GM13976 (cell line): Measurements from ENCODE around the gene DEDD2.

Experiments
- DNase-seq: peaks from one replicate; pipeline ENCODE4 v3.0.0; 2012; ENCODE audit warnings: low spot score
- in situ Hi-C: fragments of 300-500 bp; cut with MboI; formaldehyde crosslinking; loops from one replicate; pipeline ENCODE4 v1.12.0; 2022; ENCODE audit warnings: low sequenced_read_pairs, mixed read lengths, inconsistent platforms; ENCODE audit not compliant: unreplicated experiment
- TF ChIP-seq, protein P1 (sequence below): IDR thresholded peaks from 2 replicates; pipeline ENCODE4 v1.5.1; 2012; ENCODE audit warnings: borderline replicate concordance, mild to moderate bottlenecking; ENCODE audit not compliant: insufficient read depth; ENCODE audit errors: extremely low read depth, missing control alignments, control extremely low read depth

Gene DEDD2

DNA sequence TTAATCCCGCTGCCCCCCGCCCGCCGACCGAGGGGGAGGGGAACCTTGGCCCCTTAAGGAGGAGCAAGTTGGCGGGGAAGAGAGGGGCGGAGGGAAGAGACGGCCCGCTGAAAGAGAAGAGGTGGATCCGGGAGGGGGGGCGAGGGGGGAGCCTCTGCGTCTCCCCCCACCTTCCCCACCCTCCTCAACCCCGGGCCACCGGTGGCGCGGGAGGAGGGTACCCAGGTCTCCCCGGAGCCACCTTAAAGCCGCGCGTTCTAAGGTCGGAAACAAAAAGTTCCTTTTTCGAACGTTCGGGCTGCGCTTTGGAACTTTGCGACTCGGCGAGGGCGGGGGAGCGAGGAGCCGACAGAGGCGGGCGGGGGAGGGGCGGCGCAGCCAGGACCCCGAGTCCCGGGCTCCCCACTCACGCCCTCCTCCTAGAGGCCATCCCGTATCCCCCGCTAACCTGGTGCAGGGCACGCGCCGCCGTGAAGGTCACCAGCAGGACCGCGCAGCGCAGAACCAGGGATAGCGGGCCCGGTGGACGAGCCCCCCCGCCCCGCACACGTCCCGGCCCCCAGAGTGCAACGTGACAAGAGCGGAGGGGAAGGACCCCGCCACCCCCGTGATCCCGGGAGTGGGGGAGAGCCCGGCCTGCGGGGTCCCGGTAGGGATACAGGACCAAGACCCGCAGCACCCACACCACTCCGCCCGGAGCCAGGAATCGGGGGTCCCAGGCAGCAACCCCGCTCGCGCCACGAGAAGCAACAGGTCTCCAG is 36.8 kb upstream of the DEDD2 start:
- TF ChIP-seq, protein P1, sequence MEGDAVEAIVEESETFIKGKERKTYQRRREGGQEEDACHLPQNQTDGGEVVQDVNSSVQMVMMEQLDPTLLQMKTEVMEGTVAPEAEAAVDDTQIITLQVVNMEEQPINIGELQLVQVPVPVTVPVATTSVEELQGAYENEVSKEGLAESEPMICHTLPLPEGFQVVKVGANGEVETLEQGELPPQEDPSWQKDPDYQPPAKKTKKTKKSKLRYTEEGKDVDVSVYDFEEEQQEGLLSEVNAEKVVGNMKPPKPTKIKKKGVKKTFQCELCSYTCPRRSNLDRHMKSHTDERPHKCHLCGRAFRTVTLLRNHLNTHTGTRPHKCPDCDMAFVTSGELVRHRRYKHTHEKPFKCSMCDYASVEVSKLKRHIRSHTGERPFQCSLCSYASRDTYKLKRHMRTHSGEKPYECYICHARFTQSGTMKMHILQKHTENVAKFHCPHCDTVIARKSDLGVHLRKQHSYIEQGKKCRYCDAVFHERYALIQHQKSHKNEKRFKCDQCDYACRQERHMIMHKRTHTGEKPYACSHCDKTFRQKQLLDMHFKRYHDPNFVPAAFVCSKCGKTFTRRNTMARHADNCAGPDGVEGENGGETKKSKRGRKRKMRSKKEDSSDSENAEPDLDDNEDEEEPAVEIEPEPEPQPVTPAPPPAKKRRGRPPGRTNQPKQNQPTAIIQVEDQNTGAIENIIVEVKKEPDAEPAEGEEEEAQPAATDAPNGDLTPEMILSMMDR = no peak
- peak; percentile 68 for DNase-seq
- in situ Hi-C loops = no loop called here

GRCh38 chr19:42253245-42254088 is 36.0 kb upstream of the DEDD2 start:
- in situ Hi-C loops = no loop called here
- TF ChIP-seq, protein P1 = no peak
- DNase-seq = peak; percentile 77

DNA sequence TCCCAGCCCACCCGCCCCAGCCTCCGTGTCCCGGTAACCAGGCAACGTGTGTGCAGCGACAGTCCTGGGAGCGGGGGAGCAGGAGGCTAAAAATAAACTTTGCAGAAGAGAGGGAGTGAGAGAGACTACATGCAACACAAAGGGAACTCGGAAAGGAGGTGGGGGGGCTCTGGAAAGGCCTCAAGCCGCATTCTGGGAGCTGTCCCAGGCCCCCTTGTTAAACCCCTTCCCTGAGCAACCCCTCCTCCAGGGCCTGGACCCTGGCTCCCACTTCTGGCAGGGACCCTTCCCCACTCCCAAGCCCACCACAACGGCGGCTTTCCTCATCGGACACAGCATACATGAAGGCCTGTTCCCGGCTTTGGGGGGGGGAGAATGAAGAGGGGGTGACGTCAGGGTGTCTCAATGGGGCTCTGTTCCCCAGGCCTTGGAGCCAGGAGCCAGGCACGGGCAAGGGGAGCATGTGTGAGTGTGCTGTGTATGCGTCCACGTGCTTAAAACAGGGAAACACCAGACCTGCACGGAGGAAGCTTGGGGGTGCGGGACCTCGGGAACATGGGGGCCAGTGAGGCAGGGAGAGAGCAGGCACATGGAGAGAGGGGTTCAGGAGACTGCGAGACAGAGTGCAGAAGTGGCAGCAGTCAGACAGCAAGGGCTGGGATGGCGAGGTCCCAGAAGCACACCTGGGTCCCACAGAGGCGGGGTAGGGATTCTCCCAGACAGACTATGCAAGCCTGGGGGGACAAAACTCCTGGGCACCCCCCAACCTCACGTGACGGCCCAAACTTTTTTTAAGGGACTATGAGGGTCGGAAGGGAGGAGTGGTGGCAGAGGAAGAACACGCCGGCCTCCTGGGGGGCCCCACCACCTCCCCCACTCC is 35.1 kb upstream of the DEDD2 start:
- in situ Hi-C loops = no loop called here
- TF ChIP-seq, protein P1 = no peak
- no peak for DNase-seq

- TF ChIP-seq, protein P1 = no peak
- no peak for DNase-seq
- in situ Hi-C loops = no loop called here
These were observed 34.3 kb upstream of the DEDD2 start for GRCh38 chr19:42251572-42252358.

DNA sequence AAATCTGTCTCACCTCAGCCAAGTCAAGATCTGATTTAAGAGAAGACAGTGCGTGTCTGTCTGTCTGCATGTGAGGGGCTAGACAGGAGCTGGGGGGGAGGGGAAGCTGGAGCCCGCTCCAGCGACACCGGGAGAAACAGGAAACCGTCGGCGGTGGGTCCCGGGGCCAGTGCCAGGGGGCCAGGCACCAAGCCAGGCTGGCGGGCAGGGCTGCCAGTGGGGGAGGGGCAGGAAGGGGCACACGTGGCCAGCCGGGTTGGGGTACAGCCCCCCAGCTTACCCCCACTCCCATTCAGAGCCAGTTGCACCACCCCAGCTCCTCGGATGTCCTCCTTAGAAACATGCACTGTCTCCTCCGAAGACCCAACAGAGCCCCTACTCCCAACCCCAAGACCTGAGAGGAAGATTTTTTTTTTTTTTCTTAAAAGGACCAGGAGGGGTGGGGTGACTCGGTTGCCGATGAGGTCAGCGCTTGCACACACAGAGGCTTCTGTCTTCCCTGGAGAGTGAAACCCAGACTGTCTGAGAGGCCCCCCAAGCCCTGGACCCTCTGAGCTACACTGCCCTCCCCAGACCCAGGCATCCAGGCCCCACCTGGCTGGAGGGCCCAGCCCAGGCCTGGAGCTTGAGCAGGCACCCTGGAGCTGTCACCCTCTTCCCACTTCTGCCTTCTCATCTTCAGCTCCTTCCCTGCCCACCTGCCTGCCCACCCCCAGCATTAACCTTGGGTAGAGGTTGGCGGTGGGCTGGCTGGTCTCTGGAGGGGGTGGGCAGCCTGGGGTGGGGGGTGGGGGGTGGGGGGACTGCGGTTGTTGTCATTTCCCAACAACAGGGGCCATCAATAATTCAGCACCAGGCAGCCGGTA is 33.4 kb upstream of the DEDD2 start:
- in situ Hi-C loops = no loop called here
- TF ChIP-seq, protein P1 = no peak
- no peak for DNase-seq
